Liver (tissue), 9 donors: ENCODE measurements around the gene FRK. TPM values are rescaled to one million over a fixed set of nuclear protein-coding genes. Genes with fewer than 3 reads are reported as not detected.
A peak's percentile ranks its signal among the peaks of the same experiment; 100 is the strongest.

ENCODE experiments used
- DNase-seq: peaks from one replicate; pipeline ENCODE4 v3.0.0-alpha.2; 2017; ENCODE audit warnings: low spot score
- H3K27ac ChIP-seq, 2 donors: one replicate each; pipeline ENCODE4 v1.7.0; 2013; ENCODE audit warnings: inconsistent platforms in 2 of 2, low read length in 2 of 2, control low read depth in 1 of 2, low read depth in 1 of 2, mild to moderate bottlenecking in 1 of 2
- H3K27me3 ChIP-seq, 4 donors: one replicate each; pipeline versions ENCODE4 v1.6.1 to v1.7.0; 2013; ENCODE audit warnings: low read length in 3 of 4, inconsistent platforms in 1 of 4, mild to moderate bottlenecking in 1 of 4, moderate library complexity in 1 of 4; ENCODE audit not compliant: control insufficient read depth in 4 of 4, insufficient read depth in 4 of 4
- H3K36me3 ChIP-seq, 4 donors: one replicate each; pipeline versions ENCODE4 v1.6.1 to v1.7.0; 2013; ENCODE audit warnings: low read length in 3 of 4, mild to moderate bottlenecking in 3 of 4, low read depth in 1 of 4, moderate library complexity in 1 of 4; ENCODE audit not compliant: control insufficient read depth in 4 of 4, insufficient read depth in 3 of 4
- H3K4me1 ChIP-seq, 4 donors: one replicate each; pipeline versions ENCODE4 v1.6.1 to v1.7.0; 2013; ENCODE audit warnings: low read length in 3 of 4, mild to moderate bottlenecking in 3 of 4, moderate library complexity in 1 of 4; ENCODE audit not compliant: control insufficient read depth in 4 of 4, insufficient read depth in 4 of 4
- H3K4me3 ChIP-seq, 3 donors: one replicate each; pipeline versions ENCODE4 v1.6.1 to v1.7.0; 2013; ENCODE audit warnings: low read length in 3 of 3, control low read depth in 1 of 3, low read depth in 1 of 3, mild to moderate bottlenecking in 1 of 3
- H3K9ac ChIP-seq, 2 donors: one replicate each; pipeline ENCODE4 v1.7.0; 2013; ENCODE audit warnings: low read length in 2 of 2, mild to moderate bottlenecking in 2 of 2, moderate library complexity in 2 of 2, control low read depth in 1 of 2, low read depth in 1 of 2
- H3K9me3 ChIP-seq, 4 donors: one replicate each; pipeline versions ENCODE4 v1.6.1 to v1.7.0; 2013; ENCODE audit warnings: low read length in 3 of 4; ENCODE audit not compliant: control insufficient read depth in 4 of 4
- EGR1 ChIP-seq, 2 donors: IDR thresholded peaks; 2 replicates each; pipeline ENCODE4 v1.6.1; 2016 to 2018; ENCODE audit warnings: antibody characterized with exemption in 2 of 2, low read depth in 2 of 2
- FOXA1 ChIP-seq: IDR thresholded peaks from 2 replicates; pipeline ENCODE4 v1.6.1; 2016; ENCODE audit warnings: antibody characterized with exemption
- FOXA2 ChIP-seq: IDR thresholded peaks from 2 replicates; pipeline ENCODE4 v1.6.1; 2016; ENCODE audit warnings: antibody characterized with exemption
- GABPA ChIP-seq, 2 donors: IDR thresholded peaks in 1 of 2; conservative IDR thresholded peaks in 1 of 2; 2 replicates each; pipeline ENCODE4 v1.6.1; 2016; ENCODE audit warnings: antibody characterized with exemption in 2 of 2, mild to moderate bottlenecking in 1 of 2, moderate library complexity in 1 of 2
- HNF4A ChIP-seq, 2 donors: conservative IDR thresholded peaks; 2 replicates each; pipeline ENCODE4 v1.6.1; 2016; ENCODE audit warnings: antibody characterized with exemption in 2 of 2, mild to moderate bottlenecking in 2 of 2
- HNF4G ChIP-seq: IDR thresholded peaks from 2 replicates; pipeline ENCODE4 v1.6.1; 2016; ENCODE audit warnings: antibody characterized with exemption
- JUND ChIP-seq, 2 donors: IDR thresholded peaks; 2 replicates each; pipeline ENCODE4 v1.6.1; 2016; ENCODE audit warnings: antibody characterized with exemption in 2 of 2
- NR2F2 ChIP-seq: IDR thresholded peaks from 2 replicates; pipeline ENCODE4 v1.6.1; 2016; ENCODE audit warnings: antibody characterized with exemption
- RAD21 ChIP-seq, 2 donors: IDR thresholded peaks; 2 replicates each; pipeline ENCODE4 v1.6.1; 2016; ENCODE audit warnings: antibody characterized with exemption in 2 of 2, mild to moderate bottlenecking in 2 of 2
- RXRA ChIP-seq, 2 donors: IDR thresholded peaks; 2 replicates each; pipeline ENCODE4 v1.6.1; 2017 to 2018; ENCODE audit warnings: antibody characterized with exemption in 2 of 2, mild to moderate bottlenecking in 1 of 2
- SP1 ChIP-seq: IDR thresholded peaks from 2 replicates; pipeline ENCODE4 v1.6.1; 2018; ENCODE audit warnings: antibody characterized with exemption, mild to moderate bottlenecking
- TAF1 ChIP-seq: conservative IDR thresholded peaks from 2 replicates; pipeline ENCODE4 v1.6.1; 2016; ENCODE audit warnings: antibody characterized with exemption, mild to moderate bottlenecking
- YY1 ChIP-seq: IDR thresholded peaks from 2 replicates; pipeline ENCODE4 v1.6.1; 2016; ENCODE audit warnings: antibody characterized with exemption, mild to moderate bottlenecking
- WGBS: extraction: QIAGEN DNeasy Blood & Tissue Kit; methylation state at CpG from one replicate; pipeline ENCODE4 v1.1.7; 2013; 5-methylcytosine and 5-hydroxymethylcytosine counted together
- polyA plus RNA-seq, 2 donors: library from polyadenylated mRNA; stranded (reverse) in 1 of 2; unstranded in 1 of 2; fragments of 200-250 nt in 1 of 2; fragments of >200 nt in 1 of 2; fragmentation: Nextera tagmentation in 1 of 2; extraction: Ambion mirVana in 1 of 2; gene quantifications; one replicate each; pipeline versions ENCODE4 v1.2.1 to v1.2.3, GENCODE V29; 2013 to 2015
- total RNA-seq, 2 donors: library from RNA; depleted of rRNA; stranded (reverse); fragments of >200 nt; gene quantifications; one replicate each; pipeline ENCODE4 v1.2.3, GENCODE V29; 2014
- TF ChIP-seq, protein P1 (sequence below): IDR thresholded peaks from 2 replicates; pipeline ENCODE4 v1.6.1; 2016; ENCODE audit warnings: antibody characterized with exemption
- TF ChIP-seq, protein P2 (sequence below): IDR thresholded peaks from 2 replicates; pipeline ENCODE4 v1.6.1; 2016; ENCODE audit warnings: antibody characterized with exemption, mild to moderate bottlenecking
- TF ChIP-seq, protein P3 (sequence below): IDR thresholded peaks from 2 replicates; pipeline ENCODE4 v1.6.1; 2016; ENCODE audit warnings: antibody characterized with exemption
- TF ChIP-seq, protein P4 (sequence below): fragments of 150-350 bp; IDR thresholded peaks from 2 replicates; pipeline ENCODE4 v1.5.1; 2017; ENCODE audit warnings: improper control_type of control experiment, low read depth, low read length; ENCODE audit not compliant: missing input control
- TF ChIP-seq, protein P5 (sequence below): IDR thresholded peaks from 2 replicates; pipeline ENCODE4 v1.6.1; 2016; ENCODE audit warnings: antibody characterized with exemption
- donor health status: healthy.
- donor health status: healthy.
- donor health status: healthy.
- donor health status: healthy.
- donor health status: healthy.

Gene FRK
- total and polyA plus RNA-seq, 4 donors, result 3.6 to 26.8 (median 5.3) TPM

DNA sequence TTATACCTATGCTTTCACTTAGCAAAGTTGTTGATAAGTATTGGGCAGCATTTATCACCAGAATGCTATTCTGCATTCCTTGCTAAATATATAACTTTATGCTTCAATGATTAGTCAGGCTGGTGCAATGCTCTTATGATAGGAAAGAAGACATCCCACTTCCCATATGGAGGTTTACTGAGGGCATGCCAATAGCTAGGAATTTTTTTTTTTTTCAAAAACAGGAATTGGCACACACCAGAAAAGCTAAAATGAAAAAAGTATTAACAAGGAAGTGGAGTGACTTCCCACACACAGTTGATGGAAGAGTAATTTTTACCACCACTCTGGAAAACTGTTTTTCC is 90.8 kb downstream of the FRK start:
- peaks cover 0 to 7% (median 2%) of the 10 kb centered on the region in 4 donors for H3K36me3 ChIP-seq
- peak overlapping the region; percentile 59 to 87 for H3K27ac ChIP-seq
- H3K27me3 ChIP-seq, result no peaks in the 10 kb centered on the region
- H3K9me3 ChIP-seq, result no peaks in the 10 kb centered on the region
- no peak for DNase-seq
- peaks cover 13 to 43% (median 37%) of the 10 kb centered on the region in 4 donors for H3K4me1 ChIP-seq
- H3K4me3 ChIP-seq, result no peak overlapping the region
- TF ChIP-seq EGR1 (IDR thresholded peaks at IDR 0.05; ENCODE audit: low read depth in 2 of 2), result no peak
- TF ChIP-seq, protein P1, sequence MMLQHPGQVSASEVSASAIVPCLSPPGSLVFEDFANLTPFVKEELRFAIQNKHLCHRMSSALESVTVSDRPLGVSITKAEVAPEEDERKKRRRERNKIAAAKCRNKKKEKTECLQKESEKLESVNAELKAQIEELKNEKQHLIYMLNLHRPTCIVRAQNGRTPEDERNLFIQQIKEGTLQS, result no peak
- TF ChIP-seq, protein P2, sequence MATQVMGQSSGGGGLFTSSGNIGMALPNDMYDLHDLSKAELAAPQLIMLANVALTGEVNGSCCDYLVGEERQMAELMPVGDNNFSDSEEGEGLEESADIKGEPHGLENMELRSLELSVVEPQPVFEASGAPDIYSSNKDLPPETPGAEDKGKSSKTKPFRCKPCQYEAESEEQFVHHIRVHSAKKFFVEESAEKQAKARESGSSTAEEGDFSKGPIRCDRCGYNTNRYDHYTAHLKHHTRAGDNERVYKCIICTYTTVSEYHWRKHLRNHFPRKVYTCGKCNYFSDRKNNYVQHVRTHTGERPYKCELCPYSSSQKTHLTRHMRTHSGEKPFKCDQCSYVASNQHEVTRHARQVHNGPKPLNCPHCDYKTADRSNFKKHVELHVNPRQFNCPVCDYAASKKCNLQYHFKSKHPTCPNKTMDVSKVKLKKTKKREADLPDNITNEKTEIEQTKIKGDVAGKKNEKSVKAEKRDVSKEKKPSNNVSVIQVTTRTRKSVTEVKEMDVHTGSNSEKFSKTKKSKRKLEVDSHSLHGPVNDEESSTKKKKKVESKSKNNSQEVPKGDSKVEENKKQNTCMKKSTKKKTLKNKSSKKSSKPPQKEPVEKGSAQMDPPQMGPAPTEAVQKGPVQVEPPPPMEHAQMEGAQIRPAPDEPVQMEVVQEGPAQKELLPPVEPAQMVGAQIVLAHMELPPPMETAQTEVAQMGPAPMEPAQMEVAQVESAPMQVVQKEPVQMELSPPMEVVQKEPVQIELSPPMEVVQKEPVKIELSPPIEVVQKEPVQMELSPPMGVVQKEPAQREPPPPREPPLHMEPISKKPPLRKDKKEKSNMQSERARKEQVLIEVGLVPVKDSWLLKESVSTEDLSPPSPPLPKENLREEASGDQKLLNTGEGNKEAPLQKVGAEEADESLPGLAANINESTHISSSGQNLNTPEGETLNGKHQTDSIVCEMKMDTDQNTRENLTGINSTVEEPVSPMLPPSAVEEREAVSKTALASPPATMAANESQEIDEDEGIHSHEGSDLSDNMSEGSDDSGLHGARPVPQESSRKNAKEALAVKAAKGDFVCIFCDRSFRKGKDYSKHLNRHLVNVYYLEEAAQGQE, result no peak
- TF ChIP-seq, protein P3, sequence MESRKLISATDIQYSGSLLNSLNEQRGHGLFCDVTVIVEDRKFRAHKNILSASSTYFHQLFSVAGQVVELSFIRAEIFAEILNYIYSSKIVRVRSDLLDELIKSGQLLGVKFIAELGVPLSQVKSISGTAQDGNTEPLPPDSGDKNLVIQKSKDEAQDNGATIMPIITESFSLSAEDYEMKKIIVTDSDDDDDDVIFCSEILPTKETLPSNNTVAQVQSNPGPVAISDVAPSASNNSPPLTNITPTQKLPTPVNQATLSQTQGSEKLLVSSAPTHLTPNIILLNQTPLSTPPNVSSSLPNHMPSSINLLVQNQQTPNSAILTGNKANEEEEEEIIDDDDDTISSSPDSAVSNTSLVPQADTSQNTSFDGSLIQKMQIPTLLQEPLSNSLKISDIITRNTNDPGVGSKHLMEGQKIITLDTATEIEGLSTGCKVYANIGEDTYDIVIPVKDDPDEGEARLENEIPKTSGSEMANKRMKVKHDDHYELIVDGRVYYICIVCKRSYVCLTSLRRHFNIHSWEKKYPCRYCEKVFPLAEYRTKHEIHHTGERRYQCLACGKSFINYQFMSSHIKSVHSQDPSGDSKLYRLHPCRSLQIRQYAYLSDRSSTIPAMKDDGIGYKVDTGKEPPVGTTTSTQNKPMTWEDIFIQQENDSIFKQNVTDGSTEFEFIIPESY, result no peak
- no peak for TF ChIP-seq FOXA1
- no peak for TF ChIP-seq TAF1
- TF ChIP-seq SP1, result no peak
- no peak for TF ChIP-seq GABPA (IDR thresholded peaks at IDR 0.05 in 1 of 2, conservative IDR thresholded peaks at IDR 0.05 in 1 of 2)
- TF ChIP-seq NR2F2, result no peak
- no peak for TF ChIP-seq RAD21 (IDR thresholded peaks at IDR 0.05)
- no peak for TF ChIP-seq HNF4G
- TF ChIP-seq FOXA2, result no peak
- H3K9ac ChIP-seq, result no peak overlapping the region

DNA sequence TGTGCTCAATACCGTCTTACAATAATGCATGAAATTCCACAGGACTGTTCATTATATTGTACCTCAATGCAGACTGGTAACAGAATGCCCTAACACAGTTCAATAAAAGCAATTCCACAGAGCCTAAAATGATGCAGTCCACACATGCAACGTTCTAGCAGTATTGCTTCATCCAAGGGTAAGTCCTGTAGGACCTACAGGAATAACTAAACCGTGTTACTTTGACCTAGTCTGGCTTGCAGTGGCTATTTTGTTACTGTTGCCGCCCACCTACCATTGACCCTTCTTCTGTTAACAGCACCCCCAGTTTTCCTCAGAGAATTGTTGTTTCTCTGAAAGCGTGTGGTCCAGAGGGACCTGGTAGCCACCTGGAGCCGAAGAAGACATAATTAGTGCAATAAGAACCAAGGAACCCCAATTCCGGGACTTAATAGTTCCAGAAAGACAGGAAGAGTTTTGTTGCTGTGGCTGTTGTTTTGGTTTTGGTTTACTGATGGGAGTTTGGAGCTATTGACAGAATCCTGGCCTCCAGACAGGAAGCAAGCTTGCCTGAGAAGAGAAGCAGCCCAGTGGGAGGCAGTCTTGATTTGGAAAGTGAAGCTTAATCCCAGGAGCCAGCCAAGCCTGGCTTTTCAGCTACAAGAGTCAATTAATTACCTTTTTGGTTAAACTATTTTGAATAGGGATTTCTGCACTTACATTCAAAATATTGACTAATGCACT is 91.3 kb downstream of the FRK start:
- Histone ChIP-seq H3K27ac (peak overlapping the region; percentile 59 to 87), H3K27me3 (no peaks in the 10 kb centered on the region), H3K9ac (no peak overlapping the region), H3K9me3 (no peaks in the 10 kb centered on the region), H3K36me3 (peaks cover 0 to 7% (median 2%) of the 10 kb centered on the region in 4 donors), H3K4me3 (peak overlapping the region in 1 of 3 donors; percentile 10), H3K4me1 (peaks cover 13 to 43% (median 37%) of the 10 kb centered on the region in 4 donors)
- 45% methylated on average over 7 of the region's 7 CpGs for WGBS
- no peak for DNase-seq
- TF ChIP-seq GABPA (IDR thresholded peaks at IDR 0.05 in 1 of 2, conservative IDR thresholded peaks at IDR 0.05 in 1 of 2) (no peak), YY1 (peak; percentile 29), NR2F2 (no peak), SP1 (peak; percentile 68), FOXA1 (no peak), HNF4A (conservative IDR thresholded peaks at IDR 0.05) (peak; percentile 58 to 65), RAD21 (IDR thresholded peaks at IDR 0.05) (peak; percentile 24 to 44), JUND (IDR thresholded peaks at IDR 0.05) (no peak), EGR1 (IDR thresholded peaks at IDR 0.05; ENCODE audit: low read depth in 2 of 2) (no peak), RXRA (IDR thresholded peaks at IDR 0.05) (peak; percentile 41 to 44), TAF1 (no peak)
- TF ChIP-seq, protein P3, result no peak
- TF ChIP-seq, protein P4, sequence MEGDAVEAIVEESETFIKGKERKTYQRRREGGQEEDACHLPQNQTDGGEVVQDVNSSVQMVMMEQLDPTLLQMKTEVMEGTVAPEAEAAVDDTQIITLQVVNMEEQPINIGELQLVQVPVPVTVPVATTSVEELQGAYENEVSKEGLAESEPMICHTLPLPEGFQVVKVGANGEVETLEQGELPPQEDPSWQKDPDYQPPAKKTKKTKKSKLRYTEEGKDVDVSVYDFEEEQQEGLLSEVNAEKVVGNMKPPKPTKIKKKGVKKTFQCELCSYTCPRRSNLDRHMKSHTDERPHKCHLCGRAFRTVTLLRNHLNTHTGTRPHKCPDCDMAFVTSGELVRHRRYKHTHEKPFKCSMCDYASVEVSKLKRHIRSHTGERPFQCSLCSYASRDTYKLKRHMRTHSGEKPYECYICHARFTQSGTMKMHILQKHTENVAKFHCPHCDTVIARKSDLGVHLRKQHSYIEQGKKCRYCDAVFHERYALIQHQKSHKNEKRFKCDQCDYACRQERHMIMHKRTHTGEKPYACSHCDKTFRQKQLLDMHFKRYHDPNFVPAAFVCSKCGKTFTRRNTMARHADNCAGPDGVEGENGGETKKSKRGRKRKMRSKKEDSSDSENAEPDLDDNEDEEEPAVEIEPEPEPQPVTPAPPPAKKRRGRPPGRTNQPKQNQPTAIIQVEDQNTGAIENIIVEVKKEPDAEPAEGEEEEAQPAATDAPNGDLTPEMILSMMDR, result no peak
- TF ChIP-seq, protein P5, sequence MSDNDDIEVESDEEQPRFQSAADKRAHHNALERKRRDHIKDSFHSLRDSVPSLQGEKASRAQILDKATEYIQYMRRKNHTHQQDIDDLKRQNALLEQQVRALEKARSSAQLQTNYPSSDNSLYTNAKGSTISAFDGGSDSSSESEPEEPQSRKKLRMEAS, result no peak
- TF ChIP-seq, protein P1, result peak; percentile 26
